Suppressor macrophage treated with lipopolysaccharide for 1 hour (primary cell): ENCODE data around the gene TRIP12.
A peak's percentile ranks its signal among the peaks of the same experiment; 100 is the strongest.
"Not testable (repeated sequence)": the region's sequence is repeated elsewhere in the genome, so short reads cannot be mapped to it uniquely, and the experiment has no call there.

Experiments
- DNase-seq, 3 donors: peaks; one replicate each; pipeline ENCODE4 v3.0.0-alpha.2; 2020 to 2022

The TRIP12 gene

DNA sequence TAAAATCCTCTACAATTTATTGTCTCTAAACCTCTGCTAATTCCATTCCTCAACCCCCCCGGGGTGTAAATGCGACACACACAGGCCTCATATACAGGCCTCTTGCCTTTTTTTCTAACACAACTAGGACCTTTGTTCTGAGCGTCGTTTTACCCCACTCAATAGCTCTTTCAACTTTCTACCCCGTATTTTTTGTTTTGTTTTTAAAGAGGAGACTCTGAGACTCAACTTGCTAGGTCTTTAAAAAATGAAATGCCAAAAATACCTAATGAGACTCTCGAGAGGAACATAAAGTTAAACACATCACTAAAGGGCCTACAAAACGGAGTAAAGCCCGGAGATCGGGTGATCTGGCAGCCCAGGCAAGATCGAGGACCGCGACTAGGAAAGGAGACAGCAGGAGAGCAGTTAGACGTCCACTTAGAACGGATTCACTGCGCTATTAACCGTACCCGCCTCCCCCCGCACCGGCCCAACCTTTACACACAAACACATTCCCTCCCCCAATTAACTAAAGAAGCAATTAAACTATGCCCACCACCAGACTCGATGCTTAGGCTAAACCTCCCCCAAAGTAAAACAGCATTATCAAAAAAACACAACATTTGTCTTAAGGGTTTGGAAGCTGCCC, 1.7 kb downstream of the TRIP12 start:
- DNase-seq: peak in 2 of 3 donors; percentile 11 to 33

DNA sequence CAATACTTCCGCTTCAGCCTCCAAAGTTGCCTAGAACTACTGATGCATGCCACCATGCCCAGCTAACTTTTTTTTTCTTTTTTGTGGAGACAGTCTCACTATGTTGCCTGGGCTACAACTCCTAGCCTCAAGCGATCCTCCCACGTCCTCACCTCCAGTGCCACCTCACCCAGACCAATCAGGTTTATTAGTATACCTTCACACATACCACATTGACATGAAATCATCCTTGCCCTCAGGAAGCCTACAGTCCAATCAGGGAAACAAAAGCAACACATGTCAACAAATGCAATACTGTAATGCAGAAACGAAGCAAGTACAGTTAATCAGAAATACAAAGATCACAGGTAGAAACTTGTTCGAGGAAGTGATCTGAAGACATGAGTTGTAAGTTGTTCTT, 4.0 kb downstream of the TRIP12 start:
- DNase-seq: no peak

DNA sequence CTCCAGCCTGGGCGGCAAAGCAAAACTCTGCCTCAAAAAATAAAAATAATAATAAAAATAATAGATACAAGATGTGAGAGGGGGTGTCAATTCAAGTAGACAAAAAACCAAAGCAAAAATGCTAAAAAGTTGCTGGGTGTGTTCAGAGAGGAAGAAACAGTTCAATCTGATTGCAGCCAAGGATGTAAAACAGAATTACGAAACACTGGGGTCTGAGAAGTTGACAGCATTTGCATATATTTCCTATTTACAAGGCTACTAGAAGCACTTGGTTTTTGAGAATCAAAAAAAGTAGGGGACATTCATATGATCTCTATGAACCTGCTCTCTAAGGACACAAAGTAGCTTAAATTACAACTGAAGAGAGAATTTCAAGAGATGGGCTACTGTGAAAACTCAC, 7.6 kb downstream of the TRIP12 start:
- DNase-seq: peak; percentile 40 to 69 (median 67)

GRCh38 chr2:229910832-229911412, 10.9 kb downstream of the TRIP12 start:
- peak in 2 of 3 donors; percentile 19 to 20 for DNase-seq

GRCh38 chr2:229910147-229910831, 11.5 kb downstream of the TRIP12 start:
- DNase-seq: no peak

DNA sequence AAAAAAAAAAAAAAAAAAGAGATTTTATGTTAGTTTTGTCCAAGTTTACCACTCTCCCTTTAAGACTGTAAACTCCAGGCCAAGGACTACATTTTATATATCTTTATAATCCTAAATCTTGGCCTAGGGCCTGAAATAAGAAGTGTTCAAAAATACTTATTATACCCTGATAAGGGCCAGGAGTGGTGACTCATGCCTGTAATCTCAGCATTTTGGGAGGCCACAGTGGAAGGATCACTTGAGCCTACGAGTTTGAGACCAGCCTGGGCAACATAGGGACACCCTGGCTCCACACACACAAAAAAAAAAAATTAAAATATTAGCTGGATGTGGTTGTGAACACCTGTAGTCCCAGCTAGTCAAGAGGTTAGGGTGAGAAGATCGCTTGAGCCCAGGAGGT, 12.7 kb downstream of the TRIP12 start:
- no peak for DNase-seq

GRCh38 chr2:229905601-229906000, 16.2 kb downstream of the TRIP12 start:
- no peak for DNase-seq

DNA sequence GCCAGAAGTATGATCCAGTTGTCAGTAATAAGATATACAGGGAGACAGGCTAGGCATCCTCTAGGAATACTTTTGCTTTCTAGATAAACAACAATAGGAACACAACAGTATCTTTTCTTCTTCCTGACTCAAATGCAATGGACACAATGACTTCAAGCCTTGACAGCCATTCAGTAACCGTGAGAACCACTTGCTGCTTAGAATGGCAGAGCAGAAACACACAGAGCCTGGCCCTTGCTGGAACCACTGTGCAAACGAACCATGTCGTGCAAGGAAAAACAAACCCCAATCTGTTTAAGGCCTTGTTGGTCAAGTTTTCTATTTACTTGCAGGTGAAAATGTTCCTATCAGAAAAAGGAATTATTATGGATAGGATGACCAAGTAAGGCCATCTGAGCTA, 18.8 kb downstream of the TRIP12 start:
- no peak for DNase-seq

DNA sequence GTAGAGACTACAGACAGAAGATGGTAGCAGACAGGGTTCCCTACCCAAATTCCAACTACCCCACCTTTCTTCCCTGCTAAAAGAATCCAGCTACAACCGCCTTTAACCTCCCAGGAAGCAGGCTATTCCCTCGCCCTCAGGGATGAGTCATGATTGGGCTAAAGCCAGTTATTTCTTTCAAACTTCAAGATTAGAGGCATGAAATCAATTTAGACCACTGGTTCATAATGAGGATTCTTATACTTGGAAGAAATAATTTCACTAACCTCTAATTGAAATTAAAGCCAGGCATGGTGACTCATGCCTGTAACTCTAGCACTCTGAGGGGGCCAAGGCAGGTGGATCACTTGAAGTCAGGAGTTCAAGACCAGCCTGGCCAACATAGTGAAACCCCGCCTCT, 20.0 kb downstream of the TRIP12 start:
- peak in 2 of 3 donors; percentile 8 to 10 for DNase-seq

- not testable (repeated sequence) for DNase-seq
These were observed 21.3 kb downstream of the TRIP12 start for GRCh38 chr2:229900514-229900913.

- no peak for DNase-seq
These were observed 21.8 kb downstream of the TRIP12 start for GRCh38 chr2:229900012-229900411.

DNA sequence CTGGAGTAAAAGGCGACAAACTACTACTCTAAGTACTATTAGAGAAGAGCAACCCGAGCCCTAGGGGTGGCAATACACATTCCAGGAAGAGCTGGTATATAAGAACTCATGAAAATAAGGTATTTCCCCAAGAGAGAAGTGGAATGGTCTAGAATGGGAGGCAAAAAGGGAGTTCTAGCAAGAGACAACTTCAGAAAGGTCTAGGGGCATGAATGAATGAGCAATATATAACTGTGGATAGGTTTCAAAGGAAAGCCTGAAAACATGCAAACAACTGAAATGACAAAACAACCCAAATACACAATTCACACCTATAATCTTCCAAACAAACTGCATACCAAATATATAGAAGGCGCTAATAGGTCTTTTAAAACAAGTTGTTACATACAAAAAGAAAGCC, 22.2 kb downstream of the TRIP12 start:
- no peak for DNase-seq

- DNase-seq: no peak
These were observed 25.0 kb downstream of the TRIP12 start for GRCh38 chr2:229896857-229897256.

GRCh38 chr2:229889023-229889422, 32.8 kb downstream of the TRIP12 start:
- no peak for DNase-seq

GRCh38 chr2:229888031-229888430, 33.8 kb downstream of the TRIP12 start:
- no peak for DNase-seq

- DNase-seq: no peak
These were observed 34.4 kb downstream of the TRIP12 start for GRCh38 chr2:229887441-229887840.

DNA sequence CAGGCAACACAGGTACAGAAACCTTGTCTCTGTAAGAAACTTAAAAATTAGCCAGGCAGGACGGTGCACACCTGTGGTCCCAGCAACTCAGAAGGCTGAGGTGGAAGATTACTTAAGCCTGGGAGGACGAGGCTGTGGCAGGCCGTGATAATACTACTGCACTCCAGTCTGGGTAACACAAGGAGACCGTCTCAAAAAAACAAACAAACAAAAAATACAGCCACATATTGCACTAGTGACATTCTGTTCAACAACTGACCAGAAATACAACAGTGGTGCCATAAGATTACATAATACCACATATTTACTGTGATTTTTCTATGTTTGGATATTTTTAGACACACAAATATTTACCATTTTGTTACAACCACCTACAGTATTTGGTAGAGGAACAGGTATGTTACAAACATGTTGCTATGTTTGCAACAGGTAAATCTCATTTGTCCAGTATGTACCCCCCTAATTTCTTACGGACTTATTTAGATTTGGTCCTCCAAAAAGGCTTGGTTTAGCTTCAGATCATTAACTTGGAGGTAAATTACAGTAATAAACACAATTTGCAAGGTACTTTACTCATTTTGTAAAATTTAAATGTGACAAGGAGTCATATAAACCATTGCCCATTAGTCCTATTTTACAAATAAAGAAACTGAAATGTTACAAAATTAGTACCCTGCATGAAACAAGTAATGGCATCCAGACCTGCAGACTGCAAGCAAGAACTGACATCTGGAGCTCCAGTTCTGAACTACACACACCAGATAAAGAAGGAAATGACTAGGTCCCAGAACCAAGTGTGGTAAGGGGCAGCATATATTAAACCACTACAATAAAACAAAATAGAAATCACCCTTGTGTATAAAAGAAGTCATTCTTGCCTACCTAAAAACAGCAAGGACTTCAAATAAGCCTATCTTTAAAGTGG, 36.8 kb downstream of the TRIP12 start:
- no peak for DNase-seq

DNA sequence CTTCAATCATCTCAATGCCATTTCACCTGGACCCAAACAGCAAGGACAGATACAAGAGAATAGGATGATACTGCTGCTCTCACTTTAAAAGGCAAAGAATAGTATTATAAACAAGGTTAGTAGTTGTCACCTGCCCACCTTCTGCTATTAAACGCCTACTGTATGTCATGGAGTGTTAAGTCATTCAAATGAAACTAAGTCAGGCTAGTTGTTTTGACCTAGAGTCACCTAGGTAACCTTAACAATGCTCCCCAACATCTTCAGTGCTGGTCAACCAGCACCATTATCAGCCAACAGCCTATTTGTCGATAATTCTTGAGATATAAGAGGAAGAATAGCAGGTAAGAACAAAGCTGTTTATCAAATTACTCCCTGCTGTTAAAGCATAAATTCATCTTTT, 39.2 kb downstream of the TRIP12 start:
- DNase-seq: no peak

DNA sequence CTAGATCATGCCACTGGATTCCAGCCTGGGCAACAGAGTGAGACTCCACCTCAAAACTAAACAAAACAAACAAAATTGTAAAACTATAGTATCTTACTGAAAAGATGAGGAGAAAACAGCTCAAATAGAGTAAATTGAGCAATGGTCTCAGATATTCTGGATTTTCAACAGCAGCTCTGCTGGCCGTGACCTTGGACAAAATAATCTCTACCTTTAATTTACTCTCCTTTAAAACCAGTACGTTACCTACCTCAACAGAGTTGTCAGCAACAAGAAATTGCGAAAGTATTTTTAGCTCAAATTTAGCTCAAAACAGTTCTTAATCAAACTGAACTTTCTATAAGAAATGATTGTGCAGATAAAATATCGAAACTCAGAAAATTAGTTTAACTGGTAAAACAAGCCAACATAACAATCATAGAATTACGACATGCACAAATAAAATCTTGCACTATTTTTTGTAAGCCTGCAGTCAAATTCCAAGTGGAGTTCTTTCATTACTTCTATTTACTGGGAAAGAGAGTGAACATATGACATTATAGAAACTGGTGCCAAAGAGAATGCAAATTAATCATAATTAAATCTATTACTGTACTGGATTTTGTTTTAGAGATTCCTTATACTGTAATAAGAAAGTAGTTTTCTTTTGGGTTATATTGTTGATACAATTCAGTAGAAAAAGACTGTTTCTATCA, 40.8 kb downstream of the TRIP12 start:
- DNase-seq: no peak

GRCh38 chr2:229879191-229879950, 42.4 kb downstream of the TRIP12 start:
- no peak for DNase-seq

DNA sequence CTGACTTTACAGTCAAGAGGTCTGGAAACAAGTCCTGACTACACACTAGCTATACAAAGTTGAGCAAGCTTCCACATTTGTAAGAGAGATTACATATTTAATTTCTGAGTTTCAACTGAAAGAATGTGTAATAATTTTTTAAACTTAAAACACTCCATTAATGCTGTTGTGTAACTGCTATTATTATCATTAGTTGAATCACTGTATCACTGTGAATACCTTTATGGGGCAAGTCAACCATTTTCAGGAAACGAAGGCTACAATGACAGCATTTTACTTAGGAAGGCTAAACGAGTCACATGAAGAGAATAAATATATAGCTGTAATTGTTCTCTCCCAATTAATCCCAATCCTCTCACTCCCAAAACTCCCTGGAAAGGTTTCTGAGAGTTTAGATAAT, 46.3 kb downstream of the TRIP12 start:
- DNase-seq: no peak

- DNase-seq: no peak
These were observed 47.2 kb downstream of the TRIP12 start for GRCh38 chr2:229874647-229875046.
